HepG2 (cell line): ENCODE measurements around the gene DOCK3. TPM values are rescaled to one million over a fixed set of nuclear protein-coding genes. Genes with fewer than 3 reads are reported as not detected.

Experiments used
- ATAC-seq: fragments of 200-7000 bp; cut with Tn5 transposase; 3 replicates; pipeline ENCODE4 v1.9.1; 2020; ENCODE audit warnings: mild to moderate bottlenecking, moderate library complexity
- BruUV-seq: library from RNA; stranded (reverse); fragments of 400-500 nt; replicated peaks from 2 replicates; lab custom pipeline; 2021; lab: Mats Ljungman, UMichigan
- CTCF ChIA-PET: fragments of 300-600 bp; formaldehyde crosslinking; extraction: SDS; loops from one replicate; lab custom pipeline; 2021; ENCODE audit warnings: low total read pairs, inconsistent platforms, low intra/inter-chr PET ratio; lab: Yijun Ruan, JAX
- POLR2A ChIA-PET: fragments of 350-600 bp; sonication (Branson Sonifier 250); formaldehyde crosslinking; loops from one replicate; lab custom pipeline; 2020; ENCODE audit warnings: antibody characterized with exemption, inconsistent platforms; lab: Yijun Ruan, JAX
- DNase-seq: peaks from one replicate; pipeline ENCODE4 v3.0.0-alpha.2; 2015; ENCODE audit warnings: low spot score
- FAIRE-seq: peaks from 3 replicates; lab custom pipeline; 2011; peaks lifted over from hg19 to GRCh38; lab: Jason Lieb, UNC
- H2AFZ ChIP-seq: one replicate; pipeline ENCODE4 v1.6.1; 2011; ENCODE audit warnings: low read length, inconsistent platforms
- H3K27ac ChIP-seq: fragments of 300-600 bp; 3 replicates; pipeline ENCODE4 v1.8.0; 2011; ENCODE audit warnings: mixed run types, mild to moderate bottlenecking, mixed read lengths, low read length, inconsistent platforms; ENCODE audit not compliant: insufficient read depth; ENCODE audit errors: extremely low read length
- H3K27me3 ChIP-seq, 2 experiments: fragments of 200-600 bp in 1 of 2; 2 replicates in 1 of 2; 3 replicates in 1 of 2; pipeline versions ENCODE4 v1.6.0 to v1.8.0; 2011; ENCODE audit warnings: low read length in 2 of 2, mild to moderate bottlenecking in 2 of 2, moderate library complexity in 2 of 2, inconsistent platforms in 1 of 2; ENCODE audit not compliant: insufficient read depth in 2 of 2, control insufficient read depth in 1 of 2
- H3K36me3 ChIP-seq, 2 experiments: fragments of 200-600 bp in 1 of 2; replicated peaks in 1 of 2; 2 replicates in 1 of 2; 3 replicates in 1 of 2; pipeline versions ENCODE4 v1.5.1 to v1.8.0; 2011; ENCODE audit warnings: low read length in 2 of 2, inconsistent platforms in 1 of 2; ENCODE audit not compliant: insufficient read depth in 2 of 2, control insufficient read depth in 1 of 2
- H3K4me1 ChIP-seq: 2 replicates; pipeline ENCODE4 v1.5.1; 2012; ENCODE audit warnings: low read length, inconsistent platforms; ENCODE audit not compliant: insufficient read depth
- H3K4me2 ChIP-seq: 2 replicates; pipeline ENCODE4 v1.6.0; 2011; ENCODE audit warnings: low read depth, low read length, inconsistent platforms
- H3K4me3 ChIP-seq, 3 experiments: fragments of 200-600 bp in 1 of 3; sonication (generic), shearing (Covaris generic) in 1 of 3; replicated peaks in 1 of 3; 2 replicates each; pipeline ENCODE4 v1.5.1; 2011 to 2016; ENCODE audit warnings: low read length in 3 of 3, inconsistent platforms in 2 of 3, low read depth in 2 of 3, mild to moderate bottlenecking in 2 of 3, control low read depth in 1 of 3, mixed read lengths in 1 of 3; ENCODE audit not compliant: insufficient read depth in 1 of 3
- H3K79me2 ChIP-seq: one replicate; pipeline ENCODE4 v1.6.1; 2011; ENCODE audit warnings: low read length, inconsistent platforms; ENCODE audit not compliant: insufficient read depth
- H3K9ac ChIP-seq: 2 replicates; pipeline ENCODE4 v1.6.0; 2011; ENCODE audit warnings: mild to moderate bottlenecking, low read depth, low read length, inconsistent platforms; ENCODE audit not compliant: insufficient read depth
- H3K9me3 ChIP-seq: 2 replicates; pipeline ENCODE4 v1.5.1; 2012; ENCODE audit warnings: mild to moderate bottlenecking, low read length
- H4K20me1 ChIP-seq: 2 replicates; pipeline ENCODE4 v1.6.0; 2011; ENCODE audit warnings: inconsistent platforms, mild to moderate bottlenecking, low read length, moderate library complexity; ENCODE audit not compliant: insufficient read depth
- JUNB ChIP-seq: sonication (generic); formaldehyde crosslinking; IDR thresholded peaks from 2 replicates; pipeline ENCODE4 v1.8.0; 2022; ENCODE audit warnings: missing genetic modification reagents, mild to moderate bottlenecking, borderline replicate concordance
- MEIS2 ChIP-seq: sonication (generic); formaldehyde crosslinking; IDR thresholded peaks from 2 replicates; pipeline ENCODE4 v1.9.0; 2021; ENCODE audit warnings: mild to moderate bottlenecking, missing genetic modification reagents
- NKX3-1 ChIP-seq: sonication (generic); formaldehyde crosslinking; IDR thresholded peaks from 2 replicates; pipeline ENCODE4 v1.5.0; 2020; ENCODE audit warnings: missing genetic modification reagents
- NR2F6 ChIP-seq, 2 experiments: IDR thresholded peaks; 2 replicates each; pipeline ENCODE4 v1.6.1; 2016; ENCODE audit warnings: antibody characterized with exemption in 1 of 2, mild to moderate bottlenecking in 1 of 2
- STAG1 ChIP-seq: sonication (generic); formaldehyde crosslinking; IDR thresholded peaks from 2 replicates; pipeline ENCODE4 v1.4.0; 2020; ENCODE audit warnings: missing genetic modification reagents
- U2AF1 ChIP-seq: fragments of 200-400 bp; formaldehyde crosslinking; optimal IDR thresholded peaks from 2 replicates; pipeline ENCODE3; 2017; ENCODE audit warnings: mild to moderate bottlenecking, low read depth, low read length
- ZNF33A ChIP-seq: sonication (generic); formaldehyde crosslinking; IDR thresholded peaks from 2 replicates; pipeline ENCODE4 v1.5.1; 2020; ENCODE audit warnings: missing genetic modification reagents, mild to moderate bottlenecking, moderate library complexity, borderline replicate concordance
- WGBS: methylation state at CpG from one replicate; pipeline ENCODE4 v1.1.6; 2017; ENCODE audit warnings: low lambda C conversion rate; 5-methylcytosine and 5-hydroxymethylcytosine counted together
- in situ Hi-C: cut with HindIII; loops from 2 replicates; pipeline ENCODE4 v1.10.0; 2017; ENCODE audit warnings: low pct_unique_long_range_greater_than_20kb; ENCODE audit not compliant: extremely low pct_ligation_motif_present
- intact Hi-C: fragments of 100-400 bp; cut with micrococcal nuclease; formaldehyde crosslinking; loops from one replicate; pipeline ENCODE4 v1.10.0; 2022; ENCODE audit not compliant: unreplicated experiment
- polyA plus RNA-seq, 8 experiments: library from polyadenylated mRNA; depleted of rRNA in 3 of 8; stranded (reverse) in 7 of 8; unstranded in 1 of 8; fragments of >200 nt; fragmentation: Illumina TruSeq in 4 of 8; extraction: Trizol in 4 of 8; gene quantifications; 2 replicates each; pipeline versions ENCODE4 v1.2.1 to v1.2.3, GENCODE V29; 2011 to 2016; ENCODE audit warnings: low read depth in 4 of 8, missing spikeins in 1 of 8, mixed read lengths in 1 of 8; ENCODE audit not compliant: insufficient read depth in 1 of 8
- total RNA-seq, 5 experiments: library from RNA; depleted of rRNA; stranded (reverse); fragments of >200 nt; fragmentation: Illumina TruSeq; extraction: Trizol; gene quantifications; 2 replicates each; pipeline ENCODE4 v1.2.3, GENCODE V29; 2016; ENCODE audit warnings: low read depth in 1 of 5
- TF ChIP-seq, protein P1 (sequence below): sonication (generic); formaldehyde crosslinking; IDR thresholded peaks from 2 replicates; pipeline ENCODE4 v1.5.1; 2020; ENCODE audit warnings: mild to moderate bottlenecking, missing genetic modification reagents, moderate library complexity
- TF ChIP-seq, protein P2 (sequence below): sonication (generic); formaldehyde crosslinking; IDR thresholded peaks from 2 replicates; pipeline ENCODE4 v1.4.0; 2020; ENCODE audit warnings: mild to moderate bottlenecking, missing genetic modification reagents

DOCK3 gene
- total and polyA plus RNA-seq, 2 of the 13 experiments (the other 11 are each of a cell fraction or from before 2014, with no cell fraction given): not detected

DNA sequence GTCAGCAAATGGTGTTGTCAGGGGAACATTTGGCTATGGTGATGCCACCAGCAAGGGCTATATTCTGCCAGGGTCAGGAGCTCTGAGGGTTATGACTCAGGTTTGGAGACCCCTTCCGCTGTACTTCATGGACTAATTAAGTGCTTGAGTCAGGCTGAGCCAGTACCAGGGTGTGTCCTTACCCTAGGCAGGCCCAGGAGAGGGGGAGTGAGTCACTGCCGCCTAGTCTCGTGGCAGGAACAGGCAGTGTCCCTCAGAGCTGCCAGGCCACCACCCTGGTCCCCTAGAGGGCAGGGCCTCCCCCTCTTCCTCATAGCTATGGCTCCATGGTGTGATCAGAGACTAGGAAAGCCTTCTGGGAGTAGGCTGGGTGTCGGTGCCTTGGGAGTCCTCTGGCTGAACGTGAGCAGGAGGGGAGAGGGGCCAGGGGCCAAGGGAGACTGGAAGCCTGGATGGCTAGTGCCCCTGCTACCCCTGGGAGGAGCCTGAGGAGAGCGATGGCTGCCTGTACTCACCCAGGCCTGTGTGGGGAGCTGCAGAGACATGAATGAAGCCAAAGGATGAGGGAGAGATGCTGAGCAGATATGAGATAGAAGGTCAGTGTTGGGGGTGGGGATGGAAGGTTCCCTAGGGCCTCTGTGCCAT lies 47.2 kb upstream of the DOCK3 start:
- ChIA-PET POLR2A (no interaction called here), CTCF (no interaction called here)
- no peaks in the 10 kb centered on the region for H3K27me3 ChIP-seq
- WGBS: 70% methylated on average over 4 of the region's 6 CpGs
- in situ Hi-C loops: no loop called here
- peaks cover 16% of the 10 kb centered on the region for H3K4me1 ChIP-seq
- H3K79me2 ChIP-seq: no peaks in the 10 kb centered on the region
- no TSS peak for BruUV-seq
- H3K4me3 ChIP-seq: no peak overlapping the region
- FAIRE-seq: no peak
- ATAC-seq: peak; percentile 64
- no peak overlapping the region for H3K4me2 ChIP-seq
- DNase-seq: no peak
- H3K36me3 ChIP-seq: peaks cover 3 to 15% of the 10 kb centered on the region in 2 experiments; a peak in 2 of 5 replicates
- H2AFZ ChIP-seq: no peak overlapping the region
- H3K27ac ChIP-seq: no peak overlapping the region
- H4K20me1 ChIP-seq: no peaks in the 10 kb centered on the region
- intact Hi-C loops: no loop called here
- H3K9me3 ChIP-seq: no peaks in the 10 kb centered on the region
- no peak overlapping the region for H3K9ac ChIP-seq
- TF ChIP-seq ZNF33A (no peak), MEIS2 (CRISPR knock-in tag) (no peak), STAG1 (CRISPR knock-in tag) (peak; percentile 12; the same call in 1 of the 2 replicates), NR2F6 (IDR thresholded peaks at IDR 0.05) (no peak), NR2F6 (CRISPR knock-in tag; IDR thresholded peaks at IDR 0.05) (no peak), JUNB (CRISPR knock-in tag) (no peak), U2AF1 (no peak), NKX3-1 (no peak)
- TF ChIP-seq, protein P1, sequence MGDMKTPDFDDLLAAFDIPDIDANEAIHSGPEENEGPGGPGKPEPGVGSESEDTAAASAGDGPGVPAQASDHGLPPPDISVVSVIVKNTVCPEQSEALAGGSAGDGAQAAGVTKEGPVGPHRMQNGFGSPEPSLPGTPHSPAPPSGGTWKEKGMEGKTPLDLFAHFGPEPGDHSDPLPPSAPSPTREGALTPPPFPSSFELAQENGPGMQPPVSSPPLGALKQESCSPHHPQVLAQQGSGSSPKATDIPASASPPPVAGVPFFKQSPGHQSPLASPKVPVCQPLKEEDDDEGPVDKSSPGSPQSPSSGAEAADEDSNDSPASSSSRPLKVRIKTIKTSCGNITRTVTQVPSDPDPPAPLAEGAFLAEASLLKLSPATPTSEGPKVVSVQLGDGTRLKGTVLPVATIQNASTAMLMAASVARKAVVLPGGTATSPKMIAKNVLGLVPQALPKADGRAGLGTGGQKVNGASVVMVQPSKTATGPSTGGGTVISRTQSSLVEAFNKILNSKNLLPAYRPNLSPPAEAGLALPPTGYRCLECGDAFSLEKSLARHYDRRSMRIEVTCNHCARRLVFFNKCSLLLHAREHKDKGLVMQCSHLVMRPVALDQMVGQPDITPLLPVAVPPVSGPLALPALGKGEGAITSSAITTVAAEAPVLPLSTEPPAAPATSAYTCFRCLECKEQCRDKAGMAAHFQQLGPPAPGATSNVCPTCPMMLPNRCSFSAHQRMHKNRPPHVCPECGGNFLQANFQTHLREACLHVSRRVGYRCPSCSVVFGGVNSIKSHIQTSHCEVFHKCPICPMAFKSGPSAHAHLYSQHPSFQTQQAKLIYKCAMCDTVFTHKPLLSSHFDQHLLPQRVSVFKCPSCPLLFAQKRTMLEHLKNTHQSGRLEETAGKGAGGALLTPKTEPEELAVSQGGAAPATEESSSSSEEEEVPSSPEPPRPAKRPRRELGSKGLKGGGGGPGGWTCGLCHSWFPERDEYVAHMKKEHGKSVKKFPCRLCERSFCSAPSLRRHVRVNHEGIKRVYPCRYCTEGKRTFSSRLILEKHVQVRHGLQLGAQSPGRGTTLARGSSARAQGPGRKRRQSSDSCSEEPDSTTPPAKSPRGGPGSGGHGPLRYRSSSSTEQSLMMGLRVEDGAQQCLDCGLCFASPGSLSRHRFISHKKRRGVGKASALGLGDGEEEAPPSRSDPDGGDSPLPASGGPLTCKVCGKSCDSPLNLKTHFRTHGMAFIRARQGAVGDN (CRISPR knock-in tag): 0 out of 2 replicates have a peak, but pooled peaks have one; percentile 13
- TF ChIP-seq, protein P2, sequence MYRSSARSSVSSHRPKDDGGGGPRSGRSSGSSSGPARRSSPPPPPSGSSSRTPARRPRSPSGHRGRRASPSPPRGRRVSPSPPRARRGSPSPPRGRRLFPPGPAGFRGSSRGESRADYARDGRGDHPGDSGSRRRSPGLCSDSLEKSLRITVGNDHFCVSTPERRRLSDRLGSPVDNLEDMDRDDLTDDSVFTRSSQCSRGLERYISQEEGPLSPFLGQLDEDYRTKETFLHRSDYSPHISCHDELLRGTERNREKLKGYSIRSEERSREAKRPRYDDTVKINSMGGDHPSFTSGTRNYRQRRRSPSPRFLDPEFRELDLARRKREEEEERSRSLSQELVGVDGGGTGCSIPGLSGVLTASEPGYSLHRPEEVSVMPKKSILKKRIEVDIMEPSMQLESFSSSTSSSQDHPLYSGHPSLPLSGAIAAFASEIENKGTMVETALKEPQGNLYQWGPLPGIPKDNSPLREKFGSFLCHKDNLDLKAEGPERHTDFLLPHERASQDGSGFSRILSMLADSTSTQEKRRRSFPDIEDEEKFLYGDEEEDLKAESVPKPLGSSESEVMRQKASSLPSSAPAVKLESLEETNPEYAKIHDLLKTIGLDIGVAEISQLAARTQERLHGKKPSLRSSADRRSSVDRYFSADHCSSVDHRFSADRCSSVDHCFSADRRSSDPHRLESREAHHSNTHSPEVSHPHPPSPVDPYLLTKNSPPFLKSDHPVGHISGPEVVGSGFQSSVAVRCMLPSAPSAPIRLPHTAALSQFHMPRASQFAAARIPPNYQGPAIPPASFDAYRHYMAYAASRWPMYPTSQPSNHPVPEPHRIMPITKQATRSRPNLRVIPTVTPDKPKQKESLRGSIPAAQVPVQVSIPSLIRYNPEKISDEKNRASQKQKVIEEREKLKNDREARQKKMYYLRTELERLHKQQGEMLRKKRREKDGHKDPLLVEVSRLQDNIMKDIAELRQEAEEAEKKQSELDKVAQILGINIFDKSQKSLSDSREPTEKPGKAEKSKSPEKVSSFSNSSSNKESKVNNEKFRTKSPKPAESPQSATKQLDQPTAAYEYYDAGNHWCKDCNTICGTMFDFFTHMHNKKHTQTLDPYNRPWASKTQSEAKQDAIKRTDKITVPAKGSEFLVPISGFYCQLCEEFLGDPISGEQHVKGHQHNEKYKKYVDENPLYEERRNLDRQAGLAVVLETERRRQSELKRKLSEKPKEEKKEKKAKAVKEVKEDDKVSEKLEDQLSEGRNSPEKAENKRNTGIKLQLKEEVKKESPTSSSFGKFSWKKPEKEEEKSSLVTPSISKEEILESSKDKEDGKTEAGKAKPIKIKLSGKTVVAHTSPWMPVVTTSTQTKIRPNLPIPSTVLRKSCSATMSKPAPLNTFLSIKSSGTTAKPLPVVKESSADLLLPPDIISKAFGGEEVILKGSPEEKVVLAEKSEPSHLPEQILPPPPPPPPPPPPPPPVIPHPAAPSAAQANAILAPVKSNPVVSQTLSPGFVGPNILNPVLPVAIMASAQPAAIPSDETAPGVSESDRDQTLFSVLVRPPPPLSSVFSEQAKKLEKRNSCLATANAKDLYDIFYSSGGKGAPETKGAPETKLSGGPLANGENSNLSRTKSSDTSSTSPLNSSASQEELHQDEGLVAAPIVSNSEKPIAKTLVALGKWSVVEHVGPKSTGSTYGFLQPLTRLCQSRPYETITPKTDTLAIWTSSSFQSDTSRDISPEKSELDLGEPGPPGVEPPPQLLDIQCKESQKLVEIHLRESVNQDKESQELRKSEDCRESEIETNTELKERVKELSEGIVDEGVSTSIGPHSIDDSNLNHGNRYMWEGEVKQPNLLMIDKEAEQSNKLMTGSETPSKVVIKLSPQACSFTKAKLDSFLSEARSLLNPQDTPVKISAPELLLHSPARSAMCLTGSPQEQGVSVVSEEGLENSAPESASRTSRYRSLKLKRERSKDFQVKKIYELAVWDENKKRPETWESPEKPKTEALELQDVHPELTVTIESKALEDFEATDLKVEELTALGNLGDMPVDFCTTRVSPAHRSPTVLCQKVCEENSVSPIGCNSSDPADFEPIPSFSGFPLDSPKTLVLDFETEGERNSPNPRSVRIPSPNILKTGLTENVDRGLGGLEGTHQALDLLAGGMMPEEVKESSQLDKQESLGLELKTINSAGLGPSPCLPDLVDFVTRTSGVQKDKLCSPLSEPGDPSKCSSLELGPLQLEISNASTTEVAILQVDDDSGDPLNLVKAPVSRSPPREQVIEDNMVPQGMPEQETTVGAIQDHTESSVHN (CRISPR knock-in tag): no peak
